Transverse colon (tissue), 4 donors: Measurements from ENCODE around the gene UBE2R2. TPM values are rescaled to one million over a fixed set of nuclear protein-coding genes. Genes with fewer than 3 reads are reported as not detected.
"Not testable (repeated sequence)": the region's sequence is repeated elsewhere in the genome, so short reads cannot be mapped to it uniquely, and the experiment has no call there.

ENCODE experiments used
- DNase-seq: peaks from one replicate; pipeline ENCODE4 v3.0.0-alpha.2; 2019
- H3K27ac ChIP-seq, 4 donors: fragments of 200-600 bp; sonication (generic); 2 replicates each; pipeline ENCODE4 v1.5.1; 2016 to 2018; ENCODE audit warnings: inconsistent platforms in 4 of 4
- H3K27me3 ChIP-seq: fragments of 200-600 bp; sonication (generic); 2 replicates; pipeline ENCODE4 v1.5.1; 2017; ENCODE audit warnings: inconsistent platforms
- H3K36me3 ChIP-seq, 4 donors: fragments of 200-600 bp; sonication (generic); 2 replicates each; pipeline ENCODE4 v1.5.1; 2017 to 2019; ENCODE audit warnings: inconsistent platforms in 4 of 4
- H3K4me1 ChIP-seq, 4 donors: fragments of 200-600 bp; sonication (generic); 2 replicates each; pipeline ENCODE4 v1.5.1; 2017 to 2020; ENCODE audit warnings: inconsistent platforms in 4 of 4
- H3K4me3 ChIP-seq, 4 donors: fragments of 200-600 bp; sonication (generic); 1 replicate in 1 of 4; 2 replicates in 3 of 4; pipeline versions ENCODE4 v1.5.1 to v1.6.1; 2017 to 2019; ENCODE audit warnings: inconsistent platforms in 4 of 4
- H3K9me3 ChIP-seq, 2 donors: fragments of 200-600 bp; sonication (generic); 2 replicates each; pipeline ENCODE4 v1.5.1; 2017 to 2019; ENCODE audit warnings: inconsistent platforms in 2 of 2
- CTCF ChIP-seq, 5 experiments: fragments of 200-600 bp in 3 of 5; fragments of 450-650 bp in 2 of 5; sonication (generic) in 3 of 5; IDR thresholded peaks; 1 replicate in 2 of 5; 2 replicates in 3 of 5; pipeline ENCODE4 v1.5.1; 2016 to 2017; ENCODE audit warnings: antibody characterized with exemption in 5 of 5, inconsistent platforms in 3 of 5, mild to moderate bottlenecking in 2 of 5, moderate library complexity in 1 of 5
- EP300 ChIP-seq: sonication (generic); formaldehyde crosslinking; IDR thresholded peaks from one replicate; pipeline ENCODE4 v1.6.1; 2017; ENCODE audit warnings: antibody characterized with exemption, low read depth
- POLR2A ChIP-seq: fragments of 450-650 bp; IDR thresholded peaks from one replicate; pipeline ENCODE4 v1.6.1; 2016; ENCODE audit warnings: antibody characterized with exemption, mild to moderate bottlenecking, moderate library complexity
- POLR2AphosphoS5 ChIP-seq, 3 donors: sonication (generic); formaldehyde crosslinking; IDR thresholded peaks; one replicate each; pipeline ENCODE4 v1.6.1; 2016; ENCODE audit warnings: antibody characterized with exemption in 3 of 3
- WGBS, 2 donors: methylation state at CpG; one replicate each; pipeline ENCODE4 v1.1.5; 2018; ENCODE audit warnings: low coverage in 1 of 2; 5-methylcytosine and 5-hydroxymethylcytosine counted together
- in situ Hi-C, 4 donors: fragments of 200-750 bp; cut with MboI; loops; one replicate each; pipeline versions ENCODE4 v1.15.0 to v1.15.1; 2017; ENCODE audit warnings: low sequenced_read_pairs in 3 of 4, low pct_ligation_motif_present in 1 of 4, low pct_unique_long_range_greater_than_20kb in 1 of 4
- intact Hi-C: fragments of 100-400 bp; cut with DNase I; formaldehyde crosslinking; loops from one replicate; pipeline ENCODE4 v1.15.1; 2023; ENCODE audit warnings: low total_unique reads
- total RNA-seq, 4 donors: library from RNA; depleted of rRNA; stranded (reverse); fragments of >200 nt; gene quantifications; one replicate each; pipeline ENCODE4 v1.1.0, GENCODE V29; 2016

UBE2R2 gene
- total RNA-seq, 4 donors from 2014 or later = 13.9 to 30.8 (median 22.9) TPM

DNA sequence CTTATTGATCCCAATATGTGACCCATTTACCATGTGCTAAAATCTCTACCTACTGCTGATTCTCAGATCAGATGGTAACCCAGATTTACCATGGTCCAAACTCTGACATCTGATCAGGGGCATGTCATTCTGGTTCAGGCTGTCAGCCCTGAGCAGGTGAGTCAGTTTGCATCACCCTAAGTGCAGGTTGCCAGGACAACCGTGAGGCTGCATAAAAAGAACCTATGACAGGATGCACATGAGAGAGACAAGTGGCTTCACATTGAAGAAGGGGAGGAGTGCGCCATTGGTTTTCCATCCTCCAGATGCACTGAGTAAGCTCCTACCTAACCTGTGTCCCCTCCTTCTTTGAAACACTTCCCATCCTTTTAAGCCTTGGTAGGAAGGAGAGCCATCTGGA is 22.4 kb upstream of the UBE2R2 start:
- Histone ChIP-seq H3K27me3 (no peaks in the 10 kb centered on the region), H3K36me3 (no peaks in the 10 kb centered on the region), H3K27ac (no peak overlapping the region), H3K4me1 (peaks cover 0 to 9% (median 0%) of the 10 kb centered on the region in 4 donors), H3K4me3 (no peak overlapping the region), H3K9me3 (no peaks in the 10 kb centered on the region)
- no peak for TF ChIP-seq EP300
- no peak for TF ChIP-seq POLR2AphosphoS5 (IDR thresholded peaks at IDR 0.05)
- no peak for TF ChIP-seq CTCF (IDR thresholded peaks at IDR 0.05)
- TF ChIP-seq POLR2A = no peak
- 97% methylated on average over 2 of the region's 2 CpGs; no CpG with 5 or more reads in 1 of the 2 donors for WGBS, 2 donors
- intact Hi-C loops (no loop called here), in situ Hi-C loops (no loop called here)
- DNase-seq = no peak

DNA sequence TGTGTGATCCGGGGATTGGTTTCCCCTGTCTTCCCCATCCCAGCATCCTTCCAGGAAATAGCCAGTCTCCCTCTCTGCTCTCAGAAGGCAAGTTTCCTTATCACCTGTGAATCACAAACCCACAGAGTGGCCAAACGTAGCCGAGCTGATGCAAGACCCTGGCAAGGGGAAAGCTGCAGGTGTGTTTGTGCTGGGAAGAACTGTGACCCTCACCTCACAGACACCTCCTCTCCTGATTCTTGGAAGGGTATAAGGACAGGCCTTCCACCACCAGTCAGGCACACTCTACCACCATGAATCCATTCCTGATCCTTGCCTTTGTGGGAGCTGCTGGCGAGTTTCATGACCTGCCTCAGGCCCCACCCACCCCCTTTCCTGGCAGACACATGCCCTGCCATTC is 21.7 kb upstream of the UBE2R2 start, which contains the start of gene PRSS3:
Gene PRSS3 (plus strand): TSS at position 281 of the 400 bp plus-strand sequence. CDS start 13 bp downstream, at position 294.
- Histone ChIP-seq H3K27me3 (no peaks in the 10 kb centered on the region), H3K4me3 (no peak within 1 kb of the TSS), H3K36me3 (no peaks in the 10 kb centered on the region), H3K4me1 (peaks cover 0 to 9% (median 0%) of the 10 kb centered on the region in 4 donors), H3K9me3 (no peaks in the 10 kb centered on the region), H3K27ac (no peak within 1 kb of the TSS)
- in situ Hi-C loops = no loop called here
- intact Hi-C loops = no loop called here
- TF ChIP-seq POLR2A = no peak
- TF ChIP-seq POLR2AphosphoS5 (IDR thresholded peaks at IDR 0.05) = no peak
- TF ChIP-seq CTCF (IDR thresholded peaks at IDR 0.05) = no peak
- TF ChIP-seq EP300 = no peak
- 20 to 51% methylated on average over 1 to 4 of the region's 4 CpGs for WGBS, 2 donors
- no peak for DNase-seq

GRCh38 chr9:33795819-33796218 is 21.1 kb upstream of the UBE2R2 start:
- Histone ChIP-seq H3K4me1 (peaks cover 0 to 9% (median 0%) of the 10 kb centered on the region in 4 donors), H3K4me3 (no peak overlapping the region), H3K27ac (no peak overlapping the region), H3K27me3 (no peaks in the 10 kb centered on the region), H3K9me3 (no peaks in the 10 kb centered on the region), H3K36me3 (no peaks in the 10 kb centered on the region)
- 53 to 56% methylated on average over 4 of the region's 4 CpGs for WGBS, 2 donors
- intact Hi-C loops (no loop called here), in situ Hi-C loops (no loop called here)
- no peak for TF ChIP-seq POLR2AphosphoS5 (IDR thresholded peaks at IDR 0.05)
- no peak for TF ChIP-seq EP300
- TF ChIP-seq POLR2A = no peak
- no peak for TF ChIP-seq CTCF (IDR thresholded peaks at IDR 0.05)
- peak; percentile 32 for DNase-seq

DNA sequence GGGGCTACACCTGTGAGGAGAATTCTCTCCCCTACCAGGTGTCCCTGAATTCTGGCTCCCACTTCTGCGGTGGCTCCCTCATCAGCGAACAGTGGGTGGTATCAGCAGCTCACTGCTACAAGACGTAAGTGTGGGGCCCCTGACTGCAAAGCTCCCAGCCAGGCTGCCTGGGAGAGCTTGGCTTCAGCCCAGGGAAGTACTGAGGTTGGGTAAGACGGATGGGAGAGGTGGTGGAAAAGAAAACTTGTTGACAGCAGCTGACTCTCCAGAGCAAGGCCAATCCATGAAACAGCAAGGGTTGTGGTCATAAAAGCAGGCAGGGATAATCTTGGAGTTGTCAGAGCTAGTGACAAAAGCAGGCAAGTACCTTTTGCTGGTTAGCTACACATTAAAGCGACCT is 20.3 kb upstream of the UBE2R2 start:
- not testable (repeated sequence) for H3K27me3 ChIP-seq

DNA sequence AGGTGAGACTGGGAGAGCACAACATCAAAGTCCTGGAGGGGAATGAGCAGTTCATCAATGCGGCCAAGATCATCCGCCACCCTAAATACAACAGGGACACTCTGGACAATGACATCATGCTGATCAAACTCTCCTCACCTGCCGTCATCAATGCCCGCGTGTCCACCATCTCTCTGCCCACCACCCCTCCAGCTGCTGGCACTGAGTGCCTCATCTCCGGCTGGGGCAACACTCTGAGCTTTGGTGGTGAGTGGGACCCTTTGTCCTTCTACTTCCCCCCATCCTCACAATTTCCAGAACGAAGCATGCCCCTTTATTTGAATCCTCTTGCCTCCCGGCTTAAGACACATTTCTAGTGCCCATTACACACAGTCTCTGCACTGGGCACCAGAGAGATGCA is 19.1 kb upstream of the UBE2R2 start:
- intact Hi-C loops (no loop called here), in situ Hi-C loops (no loop called here)
- H3K36me3 ChIP-seq = no peaks in the 10 kb centered on the region
- no peaks in the 10 kb centered on the region for H3K27me3 ChIP-seq
- WGBS, 2 donors = 94% methylated on average over 8 of the region's 8 CpGs; no CpG with 5 or more reads in 1 of the 2 donors
- DNase-seq = no peak
- H3K4me3 ChIP-seq = no peak overlapping the region
- H3K27ac ChIP-seq = no peak overlapping the region
- TF ChIP-seq CTCF (IDR thresholded peaks at IDR 0.05) (no peak), POLR2A (no peak)
- H3K4me1 ChIP-seq = no peaks in the 10 kb centered on the region
- H3K9me3 ChIP-seq = no peaks in the 10 kb centered on the region

More for the DNA sequence above, 20.3 kb upstream of the UBE2R2 start:
- H3K9me3 ChIP-seq, H3K27ac ChIP-seq, H3K36me3 ChIP-seq, DNase-seq, H3K4me1 ChIP-seq, H3K4me3 ChIP-seq, in situ Hi-C loops, intact Hi-C loops: not testable (repeated sequence)
- 82% methylated on average over 5 of the region's 5 CpGs; no CpG with 5 or more reads in 1 of the 2 donors for WGBS, 2 donors
